GM18526 (cell line): ENCODE results near the gene SCCPDH.
A peak's percentile ranks its signal among the peaks of the same experiment; 100 is the strongest.

Experiments
- POLR2A ChIP-seq: IDR thresholded peaks from 3 replicates; pipeline ENCODE4 v1.6.1; 2011; ENCODE audit not compliant: insufficient read length; ENCODE audit errors: extremely low read depth

The SCCPDH gene

DNA sequence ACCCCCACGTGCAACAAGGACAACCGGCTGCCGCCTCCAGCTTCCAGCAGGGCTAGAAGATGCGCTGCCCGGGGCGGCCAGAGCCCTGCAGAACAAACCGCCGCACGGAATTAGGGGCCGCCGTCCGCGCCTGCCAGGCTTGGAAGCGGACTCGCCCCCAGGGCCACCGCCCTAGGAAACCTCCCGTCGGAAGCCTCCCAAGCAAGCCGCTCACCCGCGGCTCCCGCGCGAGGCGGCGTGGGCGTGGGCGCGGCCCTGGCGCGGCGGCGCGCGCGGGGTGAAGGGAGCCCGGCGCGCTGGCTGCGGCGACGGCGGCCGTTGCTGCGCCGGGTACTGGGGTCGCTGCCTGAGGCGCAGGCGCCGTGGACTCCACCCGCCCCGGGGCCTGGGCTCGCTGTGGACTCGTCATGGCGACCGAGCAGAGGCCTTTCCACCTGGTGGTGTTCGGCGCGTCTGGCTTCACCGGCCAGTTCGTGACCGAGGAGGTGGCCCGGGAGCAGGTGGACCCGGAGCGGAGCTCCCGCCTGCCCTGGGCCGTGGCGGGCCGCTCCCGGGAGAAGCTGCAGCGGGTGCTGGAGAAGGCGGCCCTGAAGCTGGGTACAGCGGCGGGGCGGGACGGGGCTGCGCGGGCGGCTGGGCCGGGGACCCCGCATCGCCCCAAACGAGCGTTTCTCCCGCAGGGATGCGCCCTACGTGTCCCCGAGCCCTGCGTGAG, at the start of gene SCCPDH:
TSS of gene SCCPDH (plus strand) at position 394 of the 715 bp plus-strand sequence. CDS start at position 408, 14 bp downstream.
- TF ChIP-seq POLR2A = peak; percentile 68

DNA sequence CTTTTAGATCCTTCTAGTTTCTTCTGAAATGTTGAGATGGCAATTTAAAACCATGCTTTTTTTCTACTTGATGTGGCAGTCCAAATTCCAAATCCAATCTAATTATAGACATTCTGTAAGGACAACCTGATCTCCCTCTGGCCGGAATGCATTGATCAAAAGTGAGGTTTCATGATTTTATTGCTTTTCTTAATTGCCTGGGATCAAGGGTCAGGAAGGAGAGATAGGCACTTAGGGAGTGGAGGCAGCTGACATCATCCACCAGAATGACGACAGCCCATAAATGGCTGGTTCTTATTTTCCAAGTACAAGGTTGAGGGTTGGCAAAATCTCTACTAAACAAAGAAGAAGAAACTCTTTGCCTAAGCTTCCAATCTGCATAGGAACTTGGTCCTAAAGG, 46.4 kb upstream of the SCCPDH start:
- no peak for TF ChIP-seq POLR2A

DNA sequence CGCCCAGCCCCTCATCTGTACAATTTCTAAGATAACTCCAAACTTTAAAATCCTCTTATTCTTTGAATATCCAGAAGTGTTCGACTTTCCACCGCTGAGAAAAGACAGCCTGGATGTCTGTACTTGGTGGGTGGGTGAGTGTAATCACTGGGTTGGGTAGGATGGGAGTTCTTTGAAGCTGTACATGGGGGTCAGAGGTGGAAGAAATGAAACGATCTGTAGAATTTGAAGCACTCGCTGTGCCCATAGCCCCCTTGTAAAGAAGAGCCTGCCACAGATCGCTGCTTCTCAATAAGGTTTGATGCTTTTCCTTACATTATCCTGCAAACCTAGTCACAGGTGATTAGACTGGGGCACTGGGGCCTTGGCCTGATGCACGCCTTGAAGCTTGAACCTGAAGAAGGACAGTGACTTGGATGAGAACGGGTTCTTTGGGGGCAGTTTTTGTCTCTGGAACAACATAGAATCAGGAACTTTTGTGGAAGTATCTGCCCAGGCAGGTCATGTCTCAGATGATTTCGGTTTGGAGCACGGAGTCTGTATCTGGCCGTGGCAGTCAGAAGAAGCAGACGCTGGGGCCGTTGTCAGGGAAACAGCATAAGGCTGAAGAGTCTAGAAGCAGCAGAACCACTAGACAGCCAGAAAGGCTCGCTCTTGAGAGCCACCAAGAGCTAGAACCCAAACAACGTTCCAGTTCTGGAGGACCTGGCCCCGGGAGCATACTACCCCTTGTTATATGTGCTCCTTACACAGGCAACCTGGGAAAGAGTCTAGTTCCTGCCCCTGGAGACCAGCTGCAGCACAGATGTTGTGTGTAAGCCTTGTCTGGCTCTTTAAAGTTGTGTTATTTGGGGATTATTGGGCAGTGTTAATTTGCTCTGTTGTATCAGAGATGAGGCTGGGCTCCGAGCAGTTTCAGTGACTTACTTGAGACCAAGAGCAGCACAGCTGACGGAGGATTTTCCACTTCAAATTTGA, 45.1 kb upstream of the SCCPDH start:
- TF ChIP-seq POLR2A = no peak

- no peak for TF ChIP-seq POLR2A
Observed at GRCh38 chr1:246679794-246680177, 44.4 kb upstream of the SCCPDH start.

GRCh38 chr1:246680190-246680589, 44.0 kb upstream of the SCCPDH start:
- TF ChIP-seq POLR2A = no peak

- TF ChIP-seq POLR2A = no peak
Observed at GRCh38 chr1:246680696-246681130, 43.5 kb upstream of the SCCPDH start.

DNA sequence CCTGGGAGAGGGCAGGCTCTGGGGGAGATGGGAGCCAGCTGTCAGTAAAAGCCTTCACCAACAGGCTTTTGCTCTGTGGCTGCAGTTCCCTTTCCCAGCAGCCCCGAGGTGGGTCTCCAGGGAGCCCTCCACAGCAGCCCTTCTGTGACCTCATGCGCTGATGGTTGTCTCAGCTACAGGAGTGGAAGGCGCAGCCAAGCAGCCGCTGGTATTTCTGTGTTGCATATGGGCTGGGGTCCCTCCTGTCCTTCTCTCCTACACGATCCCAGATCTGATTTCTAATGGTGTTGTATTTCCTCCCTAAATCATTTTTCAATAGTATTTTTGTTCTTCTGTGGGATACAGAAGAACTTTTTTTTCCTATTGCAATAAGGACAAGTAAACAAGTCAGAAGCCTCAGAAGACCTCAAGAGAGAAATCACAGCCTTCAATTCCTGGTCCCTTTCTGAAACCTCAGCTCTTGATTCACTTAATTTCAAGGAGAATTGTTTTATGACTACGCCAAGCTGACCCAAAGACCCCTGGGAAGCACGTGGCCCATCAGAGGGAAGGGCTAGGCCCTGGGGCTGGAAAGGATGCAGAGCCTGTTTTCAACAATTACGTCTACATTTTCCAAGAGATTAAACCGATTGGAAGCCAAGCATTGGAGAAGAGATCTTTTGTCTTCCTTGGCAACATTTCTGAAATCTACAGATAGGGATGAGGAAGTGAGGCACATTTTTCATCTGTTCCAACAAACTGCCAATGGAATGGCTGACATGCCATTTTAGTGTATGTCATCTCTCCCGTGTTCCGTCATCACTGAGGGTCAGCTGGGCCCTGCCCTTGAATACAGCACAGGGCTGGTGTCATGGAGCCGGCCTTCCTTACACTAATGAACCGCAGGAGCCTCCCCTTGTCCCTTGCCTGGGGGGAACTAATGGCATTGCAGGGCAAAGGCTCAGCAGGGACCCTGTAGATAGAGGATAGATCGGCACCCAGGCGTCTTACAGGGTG, 42.0 kb upstream of the SCCPDH start:
- TF ChIP-seq POLR2A = no peak

- TF ChIP-seq POLR2A = no peak
Observed at GRCh38 chr1:246683521-246683920, 40.7 kb upstream of the SCCPDH start.

GRCh38 chr1:246687002-246687401, 37.2 kb upstream of the SCCPDH start:
- TF ChIP-seq POLR2A = no peak

GRCh38 chr1:246689409-246690008, 34.7 kb upstream of the SCCPDH start:
- TF ChIP-seq POLR2A = no peak

DNA sequence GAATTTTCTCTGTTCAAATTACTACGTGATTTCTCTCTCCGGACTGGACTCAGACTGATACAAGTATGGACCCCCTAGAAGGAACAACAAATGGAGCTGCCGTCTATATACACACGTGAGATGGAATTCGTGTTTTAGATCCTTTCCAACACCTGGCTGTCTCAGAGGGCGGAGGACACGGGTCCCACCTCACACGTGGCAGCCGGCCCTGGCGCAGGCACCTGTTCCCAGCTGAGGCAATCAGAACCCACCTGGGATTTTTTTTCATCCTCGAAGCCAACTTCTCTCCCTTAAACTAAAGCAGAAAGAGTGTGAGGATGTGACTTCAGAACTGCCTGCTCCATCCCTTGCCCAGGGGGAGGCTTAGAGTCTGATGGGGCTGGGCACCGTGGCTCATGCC, 34.1 kb upstream of the SCCPDH start:
- TF ChIP-seq POLR2A = no peak

DNA sequence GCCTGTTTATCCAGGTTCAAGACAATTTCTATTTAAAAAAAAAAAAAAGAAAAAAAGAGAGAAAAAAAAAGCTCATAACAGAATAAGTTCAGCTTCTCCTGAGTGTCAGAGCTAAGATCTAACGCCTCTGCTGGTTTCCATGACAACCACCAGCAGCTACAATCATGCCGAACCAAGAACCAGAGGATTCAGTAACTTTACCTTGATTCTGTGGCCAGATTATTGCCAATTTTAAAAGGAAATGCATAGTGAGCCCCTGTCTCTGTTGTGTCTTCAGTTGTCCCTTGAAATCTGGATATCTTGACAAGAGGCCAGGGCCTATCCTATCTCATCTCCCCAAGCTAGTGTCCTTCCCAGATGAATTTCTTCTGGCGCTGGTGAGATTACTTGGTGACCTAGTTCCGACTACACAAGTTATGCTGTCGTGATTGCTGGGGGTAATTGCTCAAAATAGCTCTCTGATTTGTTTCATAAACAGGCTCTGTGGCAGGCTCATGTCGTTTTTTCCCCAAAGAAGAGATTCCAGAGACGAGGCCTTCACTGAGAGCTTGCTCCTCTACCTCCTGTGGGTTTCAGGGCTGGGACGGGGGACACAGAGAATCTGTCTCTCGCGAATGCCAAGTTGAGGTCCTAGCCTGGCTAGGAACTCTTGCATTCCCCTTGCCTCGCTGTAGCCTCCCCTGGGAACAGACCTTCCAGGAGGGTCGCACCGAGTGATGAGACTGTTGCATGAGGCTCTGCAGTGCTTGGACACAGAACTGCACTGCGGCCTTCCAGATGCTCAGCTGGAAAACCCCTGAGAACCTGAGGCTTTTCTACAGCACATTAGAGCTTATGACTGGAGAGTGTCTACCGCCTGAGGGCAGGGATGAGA, 32.4 kb upstream of the SCCPDH start:
- TF ChIP-seq POLR2A = no peak

DNA sequence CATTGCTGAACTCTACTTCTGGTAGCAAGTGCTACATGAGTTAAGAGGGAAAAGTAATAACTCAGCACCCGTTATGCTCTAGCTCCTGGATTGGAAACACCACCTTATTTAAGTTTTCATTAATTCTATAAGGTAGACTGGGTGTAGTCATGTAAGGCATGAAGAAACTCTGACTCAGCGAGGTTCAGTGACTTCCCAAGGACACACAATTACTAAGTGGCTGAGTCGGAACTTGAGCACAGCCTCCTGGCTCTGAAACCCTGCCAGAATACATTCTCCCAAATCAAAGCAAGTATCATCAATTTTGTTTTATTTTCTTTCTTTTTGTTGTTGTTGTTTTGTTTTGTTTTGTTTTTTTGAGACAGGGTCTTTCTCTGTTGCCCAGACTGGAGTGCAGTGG, 29.1 kb upstream of the SCCPDH start:
- no peak for TF ChIP-seq POLR2A

DNA sequence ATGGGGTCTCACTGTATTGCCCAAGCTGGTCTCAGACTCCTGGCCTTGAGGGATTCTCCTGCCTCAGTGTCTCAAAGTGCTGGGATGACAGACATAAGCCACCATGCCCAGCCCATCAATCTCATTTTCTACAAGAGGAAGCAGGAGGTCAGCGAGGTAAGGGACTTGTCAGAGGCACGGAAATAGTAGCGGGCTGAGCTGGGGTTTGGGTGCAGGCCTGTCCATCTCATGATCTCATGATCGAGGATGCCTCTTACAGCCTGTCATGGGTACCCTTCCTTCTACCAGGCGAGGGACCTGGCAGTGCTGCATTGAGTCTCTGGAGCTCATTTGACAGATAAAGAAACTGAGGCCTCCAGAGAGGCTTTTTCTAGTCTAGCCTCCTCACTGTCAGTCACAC, 28.5 kb upstream of the SCCPDH start:
- TF ChIP-seq POLR2A = no peak

DNA sequence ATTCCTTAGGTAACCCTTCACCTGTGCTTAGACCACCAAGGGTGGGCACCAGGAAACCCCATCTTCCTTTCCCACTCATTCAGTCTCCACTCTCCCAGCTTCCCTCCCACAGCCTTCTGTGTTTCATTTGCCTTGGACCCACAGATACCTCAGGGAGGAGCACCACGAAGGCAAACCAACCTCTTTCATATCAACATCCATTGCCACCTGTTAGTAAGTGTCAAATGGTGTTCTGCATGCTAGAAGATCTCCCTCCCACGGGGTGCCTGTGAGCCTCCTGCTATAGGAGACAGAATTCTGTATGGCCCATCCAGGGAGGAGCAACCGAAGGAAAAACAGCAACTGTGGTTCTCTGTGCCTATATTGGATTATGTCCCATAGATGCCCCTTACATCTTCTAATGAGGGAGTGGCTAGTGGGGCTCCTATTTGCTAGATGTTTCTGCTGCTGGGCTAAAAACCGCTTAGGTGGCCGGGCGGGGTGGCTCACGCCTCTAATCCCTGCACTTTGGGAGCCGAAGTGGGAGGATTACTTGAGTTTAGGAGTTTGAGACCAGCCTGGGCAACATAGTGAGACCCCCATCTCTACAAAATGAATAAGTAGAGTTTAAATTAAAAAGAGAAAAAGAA, 25.6 kb upstream of the SCCPDH start:
- no peak for TF ChIP-seq POLR2A
